ENCODE results near the gene SULT1B1.

Gene SULT1B1

DNA sequence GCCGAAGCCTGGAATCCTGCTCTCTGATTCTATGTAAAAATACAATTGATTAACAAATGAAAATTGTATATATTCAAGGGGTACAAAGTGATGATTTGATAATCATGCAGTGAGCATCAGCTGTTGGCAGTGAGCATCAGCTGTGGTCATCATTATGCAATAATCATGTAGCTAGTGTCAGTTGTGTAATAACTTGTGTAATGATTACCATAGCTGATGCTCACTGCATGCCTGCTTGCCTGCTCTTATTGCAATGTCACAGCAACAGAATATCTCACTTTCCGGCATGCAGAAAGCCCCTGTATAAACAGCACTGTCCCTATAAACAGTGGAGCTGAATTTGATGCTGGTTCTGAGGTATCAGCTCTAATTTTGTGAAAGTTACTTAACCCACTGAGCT is 46.8 kb downstream of the SULT1B1 start:
- no peak for DNase-seq
- in situ Hi-C loops (cut with MboI; ENCODE audit: low pct_unique_long_range_greater_than_20kb, low sequenced_read_pairs) = no loop called here

DNA sequence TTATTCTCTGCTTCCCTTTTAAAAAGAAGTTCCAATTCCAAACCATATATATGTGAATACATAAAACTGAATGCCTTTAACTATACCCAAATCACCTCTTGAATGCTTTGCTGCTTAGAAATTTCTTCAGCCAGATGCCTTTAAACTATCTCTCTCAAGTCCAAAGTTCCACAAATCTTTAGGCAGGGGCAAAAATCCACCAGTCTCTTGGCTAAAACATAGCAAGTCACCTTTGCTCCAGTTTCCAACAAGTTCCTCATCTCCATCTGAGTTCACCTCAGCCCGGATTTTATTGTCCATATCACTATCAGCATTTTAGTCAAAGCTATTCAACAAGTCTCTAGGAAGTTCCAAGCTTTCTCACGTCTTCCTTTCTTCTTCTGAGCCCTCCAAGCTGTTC is 49.8 kb downstream of the SULT1B1 start:
- no peak for DNase-seq
- in situ Hi-C loops (cut with MboI; ENCODE audit: low pct_unique_long_range_greater_than_20kb, low sequenced_read_pairs) = no loop called here

DNA sequence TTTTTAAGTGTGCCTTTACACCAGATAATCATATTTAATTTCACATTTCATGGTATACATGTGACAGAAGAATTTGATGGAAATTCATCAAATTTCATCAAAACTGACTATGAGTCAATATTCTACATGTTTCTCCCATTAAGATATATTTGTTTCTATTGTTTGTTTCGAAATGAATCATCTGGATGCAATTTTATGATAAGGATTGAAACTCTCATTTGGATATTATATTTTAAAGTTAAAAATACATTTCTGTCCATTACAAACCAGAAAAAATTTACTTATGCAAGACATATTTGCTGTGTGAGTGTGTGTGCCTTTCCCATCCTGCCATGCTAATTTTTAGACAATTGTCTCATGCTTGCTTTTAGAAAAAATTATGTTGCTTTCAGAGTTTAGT is 52.2 kb downstream of the SULT1B1 start:
- DNase-seq = no peak
- in situ Hi-C loops (cut with MboI; ENCODE audit: low pct_unique_long_range_greater_than_20kb, low sequenced_read_pairs) = no loop called here

DNA sequence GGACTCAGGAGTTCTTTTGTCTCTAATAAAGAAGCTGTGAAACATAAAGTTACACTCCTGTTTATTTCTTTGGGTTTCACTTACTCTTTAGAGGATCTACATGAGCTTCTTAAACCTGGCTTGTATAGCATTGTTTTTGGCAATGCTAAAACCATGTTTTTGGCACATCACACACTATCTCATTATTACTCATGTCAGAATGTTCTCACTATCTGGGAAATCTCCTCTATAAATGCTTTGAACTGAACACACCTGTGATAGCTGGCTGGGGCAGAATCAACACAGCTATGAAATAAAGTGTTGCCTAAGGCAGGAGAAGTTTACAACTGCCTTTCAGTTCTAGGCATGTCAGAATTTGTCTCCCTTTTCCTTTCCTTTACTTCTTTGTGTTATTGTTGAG is 52.6 kb downstream of the SULT1B1 start:
- no peak for DNase-seq

DNA sequence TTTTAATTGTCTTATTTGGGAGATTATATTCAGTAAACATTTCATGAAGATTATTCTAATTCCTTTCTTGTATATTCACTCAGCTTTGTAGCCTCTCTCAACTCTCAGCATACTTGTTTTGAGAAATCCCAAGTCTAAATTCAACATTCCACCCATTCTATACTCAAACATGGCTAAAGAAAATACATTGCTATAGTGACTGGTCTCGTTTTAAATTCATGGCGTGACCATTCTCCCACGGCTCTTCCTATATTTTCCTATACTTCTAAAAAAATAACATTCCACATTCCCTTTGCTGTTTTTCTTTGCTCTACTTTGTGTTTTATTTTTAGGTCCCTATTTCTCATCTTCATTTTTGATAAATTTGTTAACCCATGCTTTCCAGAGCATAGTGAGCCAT is 58.2 kb downstream of the SULT1B1 start:
- in situ Hi-C loops (cut with MboI; ENCODE audit: low pct_unique_long_range_greater_than_20kb, low sequenced_read_pairs) = no loop called here
- no peak for DNase-seq

More for the DNA sequence above, 52.6 kb downstream of the SULT1B1 start:
- in situ Hi-C loops (cut with MboI; ENCODE audit: low pct_unique_long_range_greater_than_20kb, low sequenced_read_pairs) = no loop called here

DNA sequence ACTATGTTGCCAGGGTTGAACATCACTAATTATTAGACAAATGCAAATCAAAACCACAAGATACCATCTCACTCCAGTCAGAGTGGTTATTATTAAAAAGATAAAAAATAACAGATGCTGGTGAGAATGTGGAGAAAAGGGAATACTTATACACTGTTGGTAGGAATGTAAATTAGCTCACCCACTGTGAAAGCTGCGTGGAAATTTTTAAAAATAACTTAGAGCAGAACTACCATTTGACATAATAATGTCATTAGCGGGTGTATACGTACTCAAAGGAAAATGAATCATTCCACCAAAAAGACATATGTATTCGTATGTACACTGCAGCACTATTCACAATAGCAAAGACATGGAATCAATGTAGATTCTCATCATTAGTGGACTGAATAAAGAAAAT is 58.7 kb downstream of the SULT1B1 start:
- DNase-seq = no peak
- in situ Hi-C loops (cut with MboI; ENCODE audit: low pct_unique_long_range_greater_than_20kb, low sequenced_read_pairs) = no loop called here

DNA sequence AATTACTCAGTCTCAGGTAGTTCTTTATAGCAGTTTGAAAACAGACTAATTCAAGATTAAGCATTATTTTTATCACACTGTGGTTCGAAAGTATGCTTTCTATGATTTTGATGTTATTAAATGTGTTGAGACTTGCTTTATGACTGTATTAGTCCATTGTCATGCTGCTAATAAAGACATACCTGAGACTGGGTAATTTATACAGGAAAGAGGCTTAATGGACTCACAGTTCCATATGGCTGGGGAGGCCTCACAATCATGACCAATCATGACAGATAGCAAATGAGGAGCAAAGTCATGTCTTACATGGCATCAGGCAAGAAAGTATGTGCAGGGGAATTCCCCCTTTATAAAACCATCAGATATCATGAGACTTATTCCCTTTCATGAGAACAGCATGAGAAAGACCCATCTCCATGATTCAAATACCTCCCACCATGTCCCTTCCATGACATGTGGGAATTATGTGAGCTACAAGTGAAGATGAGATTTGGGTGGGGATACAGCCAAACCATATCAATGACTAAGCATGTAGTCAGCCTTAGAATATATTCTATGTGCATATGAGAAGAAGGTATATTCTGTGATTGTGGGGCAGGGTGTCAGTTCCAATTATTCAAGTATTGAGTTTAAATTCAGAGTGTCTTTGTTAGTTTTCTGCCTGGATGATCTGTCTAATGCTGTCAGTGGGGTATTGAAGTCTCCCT is 62.7 kb downstream of the SULT1B1 start:
- in situ Hi-C loops (cut with MboI; ENCODE audit: low pct_unique_long_range_greater_than_20kb, low sequenced_read_pairs) = loop anchor here (10.0 kb wide), 1 partner anchor 187 kb away; no protein-coding TSS in a partner anchor
- DNase-seq = no peak

DNA sequence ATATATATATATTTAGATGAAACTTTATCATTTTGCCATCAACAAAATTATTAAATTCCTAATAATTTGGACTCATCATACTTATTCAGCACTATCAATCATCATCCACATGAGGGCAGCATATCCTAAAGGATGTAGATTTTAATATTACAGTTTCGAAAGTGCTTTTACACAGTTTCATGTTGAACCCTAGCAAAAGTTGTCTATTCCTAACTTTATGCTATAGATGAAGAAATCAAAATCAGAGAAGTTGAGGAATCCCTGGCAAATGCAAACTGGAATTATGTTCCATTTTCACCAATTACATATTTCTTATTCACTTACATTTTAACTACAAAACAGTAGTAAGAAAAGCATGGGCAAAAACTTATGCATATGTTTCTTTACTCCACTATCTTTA is 70.8 kb downstream of the SULT1B1 start:
- DNase-seq = peak; percentile 42
- in situ Hi-C loops (cut with MboI; ENCODE audit: low pct_unique_long_range_greater_than_20kb, low sequenced_read_pairs) = no loop called here

DNA sequence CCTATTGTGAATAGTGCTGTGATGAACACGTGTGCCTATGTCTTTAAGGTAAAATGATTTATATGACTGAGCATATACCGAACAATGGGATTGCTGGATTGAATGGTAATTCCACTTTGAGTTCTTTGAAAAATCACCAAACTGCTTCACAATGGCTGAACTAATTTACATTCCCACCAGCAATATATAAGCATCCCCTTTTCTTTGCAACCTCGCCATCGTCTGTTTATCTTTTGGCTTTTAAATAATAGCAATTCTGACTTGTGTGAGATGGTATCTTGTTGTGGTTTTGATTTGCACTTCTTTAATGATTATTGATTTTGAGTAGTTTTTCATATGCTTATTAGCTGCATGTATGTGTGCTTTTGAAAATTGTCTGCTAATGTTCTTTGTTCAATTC is 75.6 kb downstream of the SULT1B1 start:
- in situ Hi-C loops (cut with MboI; ENCODE audit: low pct_unique_long_range_greater_than_20kb, low sequenced_read_pairs) = no loop called here
- DNase-seq = no peak

Data from KBM-7 (cell line).